ENCODE data around the gene TBC1D8.

DNA sequence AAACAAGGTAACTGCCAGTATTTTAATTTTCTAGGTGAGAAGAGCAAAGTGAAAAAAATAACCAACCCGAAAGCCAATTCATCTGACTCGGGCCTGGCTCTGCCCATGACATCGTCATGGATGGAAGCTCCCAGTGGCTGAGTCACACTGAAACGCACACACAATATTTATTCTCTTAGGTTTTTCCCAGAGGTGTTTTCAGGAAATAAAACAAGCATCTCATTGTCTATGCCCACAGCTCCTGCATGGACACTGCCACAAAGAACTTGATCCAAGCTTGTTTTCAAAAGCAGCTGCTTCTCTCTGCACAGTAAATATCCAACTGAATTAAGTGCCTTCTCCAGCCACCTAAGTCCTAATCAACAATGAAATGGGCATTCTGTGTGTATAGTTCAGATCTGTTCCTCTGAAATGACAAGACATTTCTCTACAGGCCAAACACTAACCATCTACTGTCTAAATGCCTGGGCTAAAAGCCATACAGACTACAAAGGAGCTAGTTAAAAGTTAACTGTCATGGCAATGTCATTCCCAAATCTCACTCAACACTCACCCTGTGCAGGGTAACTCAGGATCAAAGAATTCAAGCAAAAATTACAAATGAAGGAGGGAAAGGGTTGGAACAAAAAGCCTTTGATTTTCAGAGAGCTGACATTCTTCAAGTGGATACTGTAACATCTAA, 86.2 kb downstream of the TBC1D8 start:
- TF ChIP-seq, protein P1, sequence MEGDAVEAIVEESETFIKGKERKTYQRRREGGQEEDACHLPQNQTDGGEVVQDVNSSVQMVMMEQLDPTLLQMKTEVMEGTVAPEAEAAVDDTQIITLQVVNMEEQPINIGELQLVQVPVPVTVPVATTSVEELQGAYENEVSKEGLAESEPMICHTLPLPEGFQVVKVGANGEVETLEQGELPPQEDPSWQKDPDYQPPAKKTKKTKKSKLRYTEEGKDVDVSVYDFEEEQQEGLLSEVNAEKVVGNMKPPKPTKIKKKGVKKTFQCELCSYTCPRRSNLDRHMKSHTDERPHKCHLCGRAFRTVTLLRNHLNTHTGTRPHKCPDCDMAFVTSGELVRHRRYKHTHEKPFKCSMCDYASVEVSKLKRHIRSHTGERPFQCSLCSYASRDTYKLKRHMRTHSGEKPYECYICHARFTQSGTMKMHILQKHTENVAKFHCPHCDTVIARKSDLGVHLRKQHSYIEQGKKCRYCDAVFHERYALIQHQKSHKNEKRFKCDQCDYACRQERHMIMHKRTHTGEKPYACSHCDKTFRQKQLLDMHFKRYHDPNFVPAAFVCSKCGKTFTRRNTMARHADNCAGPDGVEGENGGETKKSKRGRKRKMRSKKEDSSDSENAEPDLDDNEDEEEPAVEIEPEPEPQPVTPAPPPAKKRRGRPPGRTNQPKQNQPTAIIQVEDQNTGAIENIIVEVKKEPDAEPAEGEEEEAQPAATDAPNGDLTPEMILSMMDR (conservative IDR thresholded peaks at IDR 0.05), result no peak
- no peak for TF ChIP-seq ZFX (IDR thresholded peaks at IDR 0.05)
